ENCODE measurements around the gene AJM1.

Gene AJM1

DNA sequence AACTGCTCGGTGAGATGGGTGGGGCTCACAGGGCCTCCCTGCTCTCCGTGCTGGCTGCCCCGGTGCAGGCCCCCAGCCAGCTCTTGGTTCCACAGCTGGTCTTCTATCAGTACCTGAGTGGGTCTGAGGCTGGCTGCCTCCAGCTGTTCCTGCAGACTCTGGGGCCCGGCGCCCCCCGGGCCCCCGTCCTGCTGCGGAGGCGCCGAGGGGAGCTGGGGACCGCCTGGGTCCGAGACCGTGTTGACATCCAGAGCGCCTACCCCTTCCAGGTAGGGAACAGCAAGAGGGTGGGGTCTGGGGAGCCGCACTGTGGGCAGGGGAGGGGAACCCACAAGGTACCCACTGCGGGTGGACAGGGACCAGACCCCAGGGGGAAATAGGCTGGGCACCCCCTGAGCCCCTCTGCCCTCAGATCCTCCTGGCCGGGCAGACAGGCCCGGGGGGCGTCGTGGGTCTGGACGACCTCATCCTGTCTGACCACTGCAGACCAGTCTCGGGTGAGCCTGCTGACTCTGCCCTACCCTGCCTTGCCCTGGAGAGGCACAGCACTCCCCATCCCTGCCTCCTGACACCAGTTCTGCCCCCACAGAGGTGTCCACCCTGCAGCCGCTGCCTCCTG lies 12.7 kb downstream of the AJM1 start:
- peaks cover 5% of the 10 kb centered on the region; the same call in 1 of the 2 replicates for H3K4me1 ChIP-seq (ENCODE audit: control insufficient read depth, insufficient read depth, low read length)
- peaks cover 23% of the 10 kb centered on the region for H3K36me3 ChIP-seq (ENCODE audit: control insufficient read depth, insufficient read depth, low read length)
- no peak overlapping the region for H3K27ac ChIP-seq (ENCODE audit: low read depth, low read length)
- H3K9ac ChIP-seq (ENCODE audit: low read depth, low read length) = no peak overlapping the region
- no peaks in the 10 kb centered on the region for H3K27me3 ChIP-seq (ENCODE audit: control insufficient read depth, insufficient read depth, low read length)
- H3K4me3 ChIP-seq (ENCODE audit: low read depth, low read length) = no peak overlapping the region
- no peaks in the 10 kb centered on the region for H3K9me3 ChIP-seq (ENCODE audit: control insufficient read depth, insufficient read depth, low read length)

- Histone ChIP-seq H3K4me3 (ENCODE audit: low read depth, low read length) (no peak overlapping the region), H3K36me3 (ENCODE audit: control insufficient read depth, insufficient read depth, low read length) (peaks cover 18% of the 10 kb centered on the region), H3K9me3 (ENCODE audit: control insufficient read depth, insufficient read depth, low read length) (no peaks in the 10 kb centered on the region), H3K27me3 (ENCODE audit: control insufficient read depth, insufficient read depth, low read length) (no peaks in the 10 kb centered on the region), H3K27ac (ENCODE audit: low read depth, low read length) (no peak overlapping the region), H3K9ac (ENCODE audit: low read depth, low read length) (no peak overlapping the region), H3K4me1 (ENCODE audit: control insufficient read depth, insufficient read depth, low read length) (no peaks in the 10 kb centered on the region)
Measured at GRCh38 chr9:136855461-136856078, 13.3 kb downstream of the AJM1 start.

DNA sequence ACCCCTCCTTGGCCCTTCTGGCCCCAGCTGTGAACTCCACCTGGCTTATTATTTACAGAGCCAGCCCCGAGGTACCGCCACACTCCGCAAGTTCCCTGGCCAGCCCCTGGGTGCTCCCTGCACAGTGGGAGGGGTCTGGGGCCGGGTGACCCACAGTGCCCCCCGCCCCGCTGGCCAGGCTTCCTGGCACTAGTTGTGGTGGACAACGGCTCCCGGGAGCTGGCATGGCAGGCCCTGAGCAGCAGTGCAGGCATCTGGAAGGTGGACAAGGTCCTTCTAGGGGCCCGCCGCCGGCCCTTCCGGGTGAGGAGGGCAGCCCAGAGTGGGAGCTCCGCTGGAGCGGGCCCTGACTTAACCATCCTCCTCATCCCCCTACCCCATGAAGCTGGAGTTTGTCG lies 13.8 kb downstream of the AJM1 start:
- H3K4me1 ChIP-seq (ENCODE audit: control insufficient read depth, insufficient read depth, low read length) = no peaks in the 10 kb centered on the region
- H3K27ac ChIP-seq (ENCODE audit: low read depth, low read length) = no peak overlapping the region
- H3K4me3 ChIP-seq (ENCODE audit: low read depth, low read length) = no peak overlapping the region
- peaks cover 18% of the 10 kb centered on the region for H3K36me3 ChIP-seq (ENCODE audit: control insufficient read depth, insufficient read depth, low read length)
- H3K9me3 ChIP-seq (ENCODE audit: control insufficient read depth, insufficient read depth, low read length) = no peaks in the 10 kb centered on the region
- H3K9ac ChIP-seq (ENCODE audit: low read depth, low read length) = no peak overlapping the region
- H3K27me3 ChIP-seq (ENCODE audit: control insufficient read depth, insufficient read depth, low read length) = no peaks in the 10 kb centered on the region

DNA sequence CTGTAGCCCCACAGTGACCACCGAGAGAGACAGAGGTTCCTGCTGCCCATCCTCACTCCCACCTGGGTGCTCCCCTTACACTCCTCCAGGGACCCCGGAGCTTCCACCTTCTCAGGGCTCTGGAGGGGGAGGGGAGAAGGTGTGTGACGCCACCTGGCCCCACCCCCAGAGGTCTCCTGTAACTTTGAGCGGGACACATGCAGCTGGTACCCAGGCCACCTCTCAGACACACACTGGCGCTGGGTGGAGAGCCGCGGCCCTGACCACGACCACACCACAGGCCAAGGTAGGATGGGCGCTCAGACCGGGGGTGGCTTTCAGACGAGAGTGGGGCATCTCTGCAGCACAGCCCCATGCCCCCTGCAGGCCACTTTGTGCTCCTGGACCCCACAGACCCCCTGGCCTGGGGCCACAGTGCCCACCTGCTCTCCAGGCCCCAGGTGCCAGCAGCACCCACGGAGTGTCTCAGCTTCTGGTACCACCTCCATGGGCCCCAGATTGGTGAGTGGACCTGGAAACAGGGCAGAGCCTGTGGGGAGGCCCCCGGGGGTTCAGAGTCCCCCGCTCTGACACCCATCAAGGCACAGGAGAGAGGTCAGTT lies 14.4 kb downstream of the AJM1 start:
- no peak overlapping the region for H3K4me3 ChIP-seq (ENCODE audit: low read depth, low read length)
- no peaks in the 10 kb centered on the region for H3K27me3 ChIP-seq (ENCODE audit: control insufficient read depth, insufficient read depth, low read length)
- no peaks in the 10 kb centered on the region for H3K4me1 ChIP-seq (ENCODE audit: control insufficient read depth, insufficient read depth, low read length)
- H3K9ac ChIP-seq (ENCODE audit: low read depth, low read length) = no peak overlapping the region
- H3K36me3 ChIP-seq (ENCODE audit: control insufficient read depth, insufficient read depth, low read length) = peaks cover 18% of the 10 kb centered on the region
- H3K27ac ChIP-seq (ENCODE audit: low read depth, low read length) = no peak overlapping the region
- no peaks in the 10 kb centered on the region for H3K9me3 ChIP-seq (ENCODE audit: control insufficient read depth, insufficient read depth, low read length)

GRCh38 chr9:136857166-136857565 lies 14.9 kb downstream of the AJM1 start:
- no peak overlapping the region for H3K9ac ChIP-seq (ENCODE audit: low read depth, low read length)

GRCh38 chr9:136857581-136858412 lies 15.5 kb downstream of the AJM1 start:
- H3K9me3 ChIP-seq (ENCODE audit: control insufficient read depth, insufficient read depth, low read length) = no peaks in the 10 kb centered on the region
- no peaks in the 10 kb centered on the region for H3K4me1 ChIP-seq (ENCODE audit: control insufficient read depth, insufficient read depth, low read length)
- no peaks in the 10 kb centered on the region for H3K27me3 ChIP-seq (ENCODE audit: control insufficient read depth, insufficient read depth, low read length)
- H3K27ac ChIP-seq (ENCODE audit: low read depth, low read length) = no peak overlapping the region
- H3K9ac ChIP-seq (ENCODE audit: low read depth, low read length) = no peak overlapping the region
- peaks cover 27% of the 10 kb centered on the region for H3K36me3 ChIP-seq (ENCODE audit: control insufficient read depth, insufficient read depth, low read length)
- no peak overlapping the region for H3K4me3 ChIP-seq (ENCODE audit: low read depth, low read length)

More at GRCh38 chr9:136857166-136857565, 14.9 kb downstream of the AJM1 start:
- Histone ChIP-seq H3K4me1 (ENCODE audit: control insufficient read depth, insufficient read depth, low read length) (no peaks in the 10 kb centered on the region), H3K4me3 (ENCODE audit: low read depth, low read length) (no peak overlapping the region), H3K9me3 (ENCODE audit: control insufficient read depth, insufficient read depth, low read length) (no peaks in the 10 kb centered on the region), H3K27ac (ENCODE audit: low read depth, low read length) (no peak overlapping the region), H3K27me3 (ENCODE audit: control insufficient read depth, insufficient read depth, low read length) (no peaks in the 10 kb centered on the region), H3K36me3 (ENCODE audit: control insufficient read depth, insufficient read depth, low read length) (peaks cover 20% of the 10 kb centered on the region)

GRCh38 chr9:136858452-136858843 lies 16.2 kb downstream of the AJM1 start:
- Histone ChIP-seq H3K36me3 (ENCODE audit: control insufficient read depth, insufficient read depth, low read length) (peaks cover 33% of the 10 kb centered on the region), H3K9me3 (ENCODE audit: control insufficient read depth, insufficient read depth, low read length) (no peaks in the 10 kb centered on the region), H3K27ac (ENCODE audit: low read depth, low read length) (no peak overlapping the region)

GRCh38 chr9:136858844-136859757 lies 16.8 kb downstream of the AJM1 start:
- H3K27ac ChIP-seq (ENCODE audit: low read depth, low read length) = no peak overlapping the region
- no peaks in the 10 kb centered on the region for H3K4me1 ChIP-seq (ENCODE audit: control insufficient read depth, insufficient read depth, low read length)
- H3K9me3 ChIP-seq (ENCODE audit: control insufficient read depth, insufficient read depth, low read length) = no peaks in the 10 kb centered on the region
- H3K4me3 ChIP-seq (ENCODE audit: low read depth, low read length) = no peak overlapping the region
- H3K27me3 ChIP-seq (ENCODE audit: control insufficient read depth, insufficient read depth, low read length) = no peaks in the 10 kb centered on the region
- H3K9ac ChIP-seq (ENCODE audit: low read depth, low read length) = no peak overlapping the region
- H3K36me3 ChIP-seq (ENCODE audit: control insufficient read depth, insufficient read depth, low read length) = peaks cover 40% of the 10 kb centered on the region

More at GRCh38 chr9:136858452-136858843, 16.2 kb downstream of the AJM1 start:
- Histone ChIP-seq H3K4me3 (ENCODE audit: low read depth, low read length) (no peak overlapping the region), H3K4me1 (ENCODE audit: control insufficient read depth, insufficient read depth, low read length) (no peaks in the 10 kb centered on the region), H3K9ac (ENCODE audit: low read depth, low read length) (no peak overlapping the region), H3K27me3 (ENCODE audit: control insufficient read depth, insufficient read depth, low read length) (no peaks in the 10 kb centered on the region)

DNA sequence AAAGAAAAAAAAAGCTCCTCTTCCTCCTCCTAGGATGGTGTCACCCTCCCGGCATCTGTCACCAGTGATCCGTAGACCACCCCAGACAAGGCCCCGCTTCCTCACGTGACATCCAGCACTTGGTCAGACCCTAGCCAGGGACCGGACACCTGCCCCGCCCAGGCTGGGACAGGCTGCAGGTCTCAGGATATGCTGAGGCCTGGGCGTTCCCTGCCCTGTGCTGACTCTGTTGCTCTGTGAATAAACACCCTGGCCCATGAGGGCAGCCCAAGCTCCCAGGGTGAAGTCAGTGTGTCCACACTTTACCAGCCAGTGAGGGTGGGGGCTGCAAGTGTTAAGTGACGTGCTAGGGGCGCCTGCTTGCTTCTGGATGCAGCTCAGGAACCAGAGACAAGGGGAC lies 18.3 kb downstream of the AJM1 start:
- Histone ChIP-seq H3K36me3 (ENCODE audit: control insufficient read depth, insufficient read depth, low read length) (peaks cover 44% of the 10 kb centered on the region), H3K27me3 (ENCODE audit: control insufficient read depth, insufficient read depth, low read length) (no peaks in the 10 kb centered on the region), H3K9ac (ENCODE audit: low read depth, low read length) (no peak overlapping the region), H3K27ac (ENCODE audit: low read depth, low read length) (no peak overlapping the region), H3K9me3 (ENCODE audit: control insufficient read depth, insufficient read depth, low read length) (no peaks in the 10 kb centered on the region), H3K4me3 (ENCODE audit: low read depth, low read length) (no peak overlapping the region), H3K4me1 (ENCODE audit: control insufficient read depth, insufficient read depth, low read length) (0 out of 2 replicates have a peak, but pooled peaks cover 5% of the 10 kb centered on the region)

Measured in HUES48 (cell line).